Colon (tissue), 2 donors: Measurements from ENCODE around the gene DCLK1.

Experiments used
- FAIRE-seq: peaks from 2 replicates; lab custom pipeline; 2012; peaks lifted over from hg19 to GRCh38; lab: Jason Lieb, UNC
- donor health status: control.
- donor health status: control.

Gene DCLK1

GRCh38 chr13:36131222-36131930 is at the start of gene DCLK1:
DCLK1 (minus strand) TSS chr13:36131382.
- FAIRE-seq: no peak

- no peak for FAIRE-seq
Measured at GRCh38 chr13:36175621-36176020, 44.4 kb upstream of the DCLK1 start.

- FAIRE-seq: no peak
Measured at GRCh38 chr13:36174923-36175322, 43.7 kb upstream of the DCLK1 start.

GRCh38 chr13:36173571-36174322 is 42.6 kb upstream of the DCLK1 start:
- FAIRE-seq: no peak

- no peak for FAIRE-seq
Measured at GRCh38 chr13:36166046-36166445, 34.9 kb upstream of the DCLK1 start.

- FAIRE-seq: no peak
Measured at GRCh38 chr13:36163809-36164308, 32.7 kb upstream of the DCLK1 start.

- FAIRE-seq: no peak
Measured at GRCh38 chr13:36163286-36163685, 32.1 kb upstream of the DCLK1 start.

- FAIRE-seq: no peak
Measured at GRCh38 chr13:36160297-36160696, 29.1 kb upstream of the DCLK1 start.

GRCh38 chr13:36158611-36159010 is 27.4 kb upstream of the DCLK1 start:
- FAIRE-seq: no peak

- FAIRE-seq: no peak
Measured at GRCh38 chr13:36157480-36157879, 26.3 kb upstream of the DCLK1 start.

GRCh38 chr13:36154567-36155291 is 23.5 kb upstream of the DCLK1 start:
- no peak for FAIRE-seq

GRCh38 chr13:36151591-36151990 is 20.4 kb upstream of the DCLK1 start:
- FAIRE-seq: no peak

GRCh38 chr13:36148446-36148845 is 17.3 kb upstream of the DCLK1 start:
- no peak for FAIRE-seq

- FAIRE-seq: no peak
Measured at GRCh38 chr13:36147330-36147729, 16.1 kb upstream of the DCLK1 start.

- no peak for FAIRE-seq
Measured at GRCh38 chr13:36146511-36147269, 15.5 kb upstream of the DCLK1 start.

GRCh38 chr13:36143738-36144137 is 12.6 kb upstream of the DCLK1 start:
- no peak for FAIRE-seq

- no peak for FAIRE-seq
Measured at GRCh38 chr13:36142735-36143134, 11.6 kb upstream of the DCLK1 start.

- FAIRE-seq: no peak
Measured at GRCh38 chr13:36135876-36136275, 4.7 kb upstream of the DCLK1 start.

- FAIRE-seq: no peak
Measured at GRCh38 chr13:36134632-36135031, 3.5 kb upstream of the DCLK1 start.

GRCh38 chr13:36133950-36134626 is 2.9 kb upstream of the DCLK1 start:
- FAIRE-seq: no peak

- FAIRE-seq: no peak
Measured at GRCh38 chr13:36132376-36132775, 1.2 kb upstream of the DCLK1 start.

- FAIRE-seq: no peak
Measured at GRCh38 chr13:36131931-36132297, 732 bp upstream of the DCLK1 start.
